Panc1 (cell line): ENCODE results near the gene TPM4. TPM values are rescaled to one million over a fixed set of nuclear protein-coding genes. Genes with fewer than 3 reads are reported as not detected.

Experiments used
- ATAC-seq: fragments of 200-7000 bp; cut with Tn5 transposase; 2 replicates; pipeline ENCODE4 v1.9.1; 2020; ENCODE audit warnings: mild to moderate bottlenecking, moderate library complexity
- BruUV-seq: library from RNA; stranded (reverse); fragments of 400-500 nt; replicated peaks from 2 replicates; lab custom pipeline; 2021; lab: Mats Ljungman, UMichigan
- CTCF ChIA-PET: fragments of 300-600 bp; sonication (Branson Sonifier 250); formaldehyde crosslinking; loops from one replicate; lab custom pipeline; 2022; ENCODE audit warnings: antibody characterized with exemption; lab: Charles Lee
- POLR2A ChIA-PET: fragments of 300-600 bp; sonication (Branson Sonifier 250); formaldehyde crosslinking; loops from one replicate; lab custom pipeline; 2022; ENCODE audit warnings: antibody characterized with exemption; lab: Charles Lee
- DNase-seq: peaks from one replicate; pipeline ENCODE4 v3.0.0-alpha.2; 2010; ENCODE audit warnings: low read depth, low spot score
- H3K27ac ChIP-seq: 2 replicates; pipeline ENCODE4 v1.5.1; 2011; ENCODE audit warnings: mild to moderate bottlenecking, low read length, inconsistent platforms
- H3K27me3 ChIP-seq: fragments of 200-500 bp; sonication (Bioruptor generic); 2 replicates; pipeline ENCODE4 v1.6.0; 2014; ENCODE audit warnings: low read length, inconsistent platforms; ENCODE audit not compliant: control insufficient read depth, insufficient read depth
- H3K36me3 ChIP-seq: fragments of 200-500 bp; sonication (Bioruptor generic); 2 replicates; pipeline ENCODE4 v1.5.1; 2014; ENCODE audit warnings: inconsistent platforms, mild to moderate bottlenecking, low read length, moderate library complexity; ENCODE audit not compliant: control insufficient read depth, insufficient read depth
- H3K4me1 ChIP-seq: 2 replicates; pipeline ENCODE4 v1.5.1; 2011; ENCODE audit warnings: inconsistent platforms, mild to moderate bottlenecking, low read length, moderate library complexity; ENCODE audit not compliant: control insufficient read depth, insufficient read depth
- H3K4me3 ChIP-seq, 2 experiments: 2 replicates each; pipeline ENCODE4 v1.5.1; 2011 to 2012; ENCODE audit warnings: low read depth in 2 of 2, low read length in 2 of 2, mild to moderate bottlenecking in 2 of 2, inconsistent platforms in 1 of 2, moderate library complexity in 1 of 2
- H3K9me3 ChIP-seq: fragments of 200-500 bp; sonication (Bioruptor generic); 2 replicates; pipeline ENCODE4 v1.5.1; 2014; ENCODE audit warnings: low read depth, mild to moderate bottlenecking, inconsistent platforms, low read length, moderate library complexity; ENCODE audit not compliant: control insufficient read depth, insufficient read depth
- POLR2AphosphoS5 ChIP-seq: IDR thresholded peaks from 2 replicates; pipeline ENCODE4 v1.6.1; 2012; ENCODE audit warnings: mild to moderate bottlenecking, low read depth, low read length, moderate library complexity
- SIN3A ChIP-seq: IDR thresholded peaks from 2 replicates; pipeline ENCODE4 v1.6.1; 2012; ENCODE audit warnings: low read depth, mild to moderate bottlenecking, low read length, moderate library complexity, borderline replicate concordance; ENCODE audit not compliant: insufficient read depth
- TCF7L2 ChIP-seq: IDR thresholded peaks from 2 replicates; pipeline ENCODE4 v1.6.1; 2011; ENCODE audit warnings: mild to moderate bottlenecking, low read depth, low read length, inconsistent platforms
- in situ Hi-C: cut with HindIII; loops from 2 replicates; pipeline ENCODE4 v1.10.0; 2016; ENCODE audit warnings: low sequenced_read_pairs, low pct_unique_long_range_greater_than_20kb
- intact Hi-C: fragments of 100-400 bp; cut with micrococcal nuclease; formaldehyde crosslinking; loops from one replicate; pipeline ENCODE4 v1.10.0; 2022; ENCODE audit not compliant: unreplicated experiment
- total RNA-seq: library from RNA; stranded (reverse); gene quantifications from one replicate; pipeline ENCODE4 v1.2.1, GENCODE V29; 2021; ENCODE audit not compliant: unreplicated experiment
- TF ChIP-seq, protein P1 (sequence below), 2 experiments: IDR thresholded peaks; 2 replicates each; pipeline ENCODE4 v1.6.1; 2011 to 2012; ENCODE audit warnings: low read depth in 2 of 2, control low read depth in 1 of 2, low read length in 1 of 2, mild to moderate bottlenecking in 1 of 2, moderate library complexity in 1 of 2; ENCODE audit not compliant: insufficient read depth in 1 of 2
- TF ChIP-seq, protein P2 (sequence below): fragments of 450-650 bp; IDR thresholded peaks from 2 replicates; pipeline ENCODE4 v1.5.1; 2017; ENCODE audit warnings: mild to moderate bottlenecking

Gene TPM4
- total RNA-seq, 1 experiment from 2014 or later = 165 TPM

DNA sequence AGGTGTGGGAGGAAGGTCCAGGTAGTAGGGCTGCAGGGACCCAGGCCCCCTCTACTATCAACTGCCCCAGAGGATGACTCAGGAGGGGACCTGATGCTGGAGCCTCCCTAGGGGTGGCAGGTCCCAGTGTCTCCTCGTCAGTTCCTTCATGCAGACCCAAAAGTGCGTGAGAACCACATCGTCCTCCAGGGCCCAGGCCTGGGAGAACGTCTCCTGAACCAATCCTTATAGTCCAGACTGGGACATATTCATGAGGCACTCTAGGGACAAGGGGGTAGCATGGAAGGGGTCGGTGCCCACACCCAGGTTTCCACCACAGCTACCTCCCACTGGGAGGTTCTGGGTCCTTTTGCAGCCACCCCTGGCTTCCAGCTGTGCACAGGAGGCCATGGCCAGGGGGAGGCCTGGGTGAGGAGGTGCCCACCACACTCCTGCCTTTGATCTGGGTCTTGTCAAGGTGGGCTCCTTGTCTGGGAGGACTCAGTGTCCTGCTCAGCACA is 38.0 kb upstream of the TPM4 start:
- intact Hi-C loops = no loop called here
- DNase-seq = no peak
- ChIA-PET CTCF (no interaction called here), POLR2A (no interaction called here)
- no peak overlapping the region for H3K4me3 ChIP-seq
- no TSS peak for BruUV-seq
- H3K9me3 ChIP-seq = no peaks in the 10 kb centered on the region
- H3K27me3 ChIP-seq = no peaks in the 10 kb centered on the region
- in situ Hi-C loops = no loop called here
- H3K27ac ChIP-seq = no peak overlapping the region
- H3K4me1 ChIP-seq = no peaks in the 10 kb centered on the region
- H3K36me3 ChIP-seq = no peaks in the 10 kb centered on the region
- TF ChIP-seq TCF7L2 = no peak
- TF ChIP-seq POLR2AphosphoS5 = no peak
- TF ChIP-seq, protein P1, sequence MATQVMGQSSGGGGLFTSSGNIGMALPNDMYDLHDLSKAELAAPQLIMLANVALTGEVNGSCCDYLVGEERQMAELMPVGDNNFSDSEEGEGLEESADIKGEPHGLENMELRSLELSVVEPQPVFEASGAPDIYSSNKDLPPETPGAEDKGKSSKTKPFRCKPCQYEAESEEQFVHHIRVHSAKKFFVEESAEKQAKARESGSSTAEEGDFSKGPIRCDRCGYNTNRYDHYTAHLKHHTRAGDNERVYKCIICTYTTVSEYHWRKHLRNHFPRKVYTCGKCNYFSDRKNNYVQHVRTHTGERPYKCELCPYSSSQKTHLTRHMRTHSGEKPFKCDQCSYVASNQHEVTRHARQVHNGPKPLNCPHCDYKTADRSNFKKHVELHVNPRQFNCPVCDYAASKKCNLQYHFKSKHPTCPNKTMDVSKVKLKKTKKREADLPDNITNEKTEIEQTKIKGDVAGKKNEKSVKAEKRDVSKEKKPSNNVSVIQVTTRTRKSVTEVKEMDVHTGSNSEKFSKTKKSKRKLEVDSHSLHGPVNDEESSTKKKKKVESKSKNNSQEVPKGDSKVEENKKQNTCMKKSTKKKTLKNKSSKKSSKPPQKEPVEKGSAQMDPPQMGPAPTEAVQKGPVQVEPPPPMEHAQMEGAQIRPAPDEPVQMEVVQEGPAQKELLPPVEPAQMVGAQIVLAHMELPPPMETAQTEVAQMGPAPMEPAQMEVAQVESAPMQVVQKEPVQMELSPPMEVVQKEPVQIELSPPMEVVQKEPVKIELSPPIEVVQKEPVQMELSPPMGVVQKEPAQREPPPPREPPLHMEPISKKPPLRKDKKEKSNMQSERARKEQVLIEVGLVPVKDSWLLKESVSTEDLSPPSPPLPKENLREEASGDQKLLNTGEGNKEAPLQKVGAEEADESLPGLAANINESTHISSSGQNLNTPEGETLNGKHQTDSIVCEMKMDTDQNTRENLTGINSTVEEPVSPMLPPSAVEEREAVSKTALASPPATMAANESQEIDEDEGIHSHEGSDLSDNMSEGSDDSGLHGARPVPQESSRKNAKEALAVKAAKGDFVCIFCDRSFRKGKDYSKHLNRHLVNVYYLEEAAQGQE (IDR thresholded peaks at IDR 0.05; ENCODE audit: insufficient read depth in 1 of 2, low read depth in 2 of 2, low read length in 1 of 2) = no peak
- ATAC-seq = no peak

DNA sequence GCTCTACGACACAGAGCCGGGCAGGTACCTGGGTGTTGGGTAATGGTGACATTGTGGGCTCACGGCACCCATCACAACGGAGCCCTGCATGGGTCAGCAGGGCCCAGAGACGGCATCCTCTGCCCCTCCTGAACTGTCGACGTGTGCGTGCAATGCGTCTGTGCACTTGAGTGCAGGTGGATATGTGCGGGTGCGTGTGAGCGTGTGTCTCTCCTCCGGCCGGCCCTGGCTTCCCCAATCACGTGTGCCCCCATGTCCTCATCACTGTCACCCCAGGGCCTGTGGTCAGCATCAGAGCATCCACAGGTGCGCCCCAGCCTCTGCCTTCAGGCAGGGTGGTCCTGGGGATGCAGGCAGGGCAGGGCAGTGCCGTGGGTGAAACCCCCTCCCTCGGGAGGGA is 37.2 kb upstream of the TPM4 start:
- intact Hi-C loops (no loop called here), in situ Hi-C loops (no loop called here)
- Histone ChIP-seq H3K27ac (no peak overlapping the region), H3K9me3 (no peaks in the 10 kb centered on the region), H3K27me3 (no peaks in the 10 kb centered on the region), H3K4me3 (no peak overlapping the region), H3K4me1 (no peaks in the 10 kb centered on the region), H3K36me3 (no peaks in the 10 kb centered on the region)
- ChIA-PET CTCF (no interaction called here), POLR2A (no interaction called here)
- DNase-seq (no peak), ATAC-seq (no peak)
- BruUV-seq = no TSS peak
- TF ChIP-seq TCF7L2 = no peak
- TF ChIP-seq, protein P2, sequence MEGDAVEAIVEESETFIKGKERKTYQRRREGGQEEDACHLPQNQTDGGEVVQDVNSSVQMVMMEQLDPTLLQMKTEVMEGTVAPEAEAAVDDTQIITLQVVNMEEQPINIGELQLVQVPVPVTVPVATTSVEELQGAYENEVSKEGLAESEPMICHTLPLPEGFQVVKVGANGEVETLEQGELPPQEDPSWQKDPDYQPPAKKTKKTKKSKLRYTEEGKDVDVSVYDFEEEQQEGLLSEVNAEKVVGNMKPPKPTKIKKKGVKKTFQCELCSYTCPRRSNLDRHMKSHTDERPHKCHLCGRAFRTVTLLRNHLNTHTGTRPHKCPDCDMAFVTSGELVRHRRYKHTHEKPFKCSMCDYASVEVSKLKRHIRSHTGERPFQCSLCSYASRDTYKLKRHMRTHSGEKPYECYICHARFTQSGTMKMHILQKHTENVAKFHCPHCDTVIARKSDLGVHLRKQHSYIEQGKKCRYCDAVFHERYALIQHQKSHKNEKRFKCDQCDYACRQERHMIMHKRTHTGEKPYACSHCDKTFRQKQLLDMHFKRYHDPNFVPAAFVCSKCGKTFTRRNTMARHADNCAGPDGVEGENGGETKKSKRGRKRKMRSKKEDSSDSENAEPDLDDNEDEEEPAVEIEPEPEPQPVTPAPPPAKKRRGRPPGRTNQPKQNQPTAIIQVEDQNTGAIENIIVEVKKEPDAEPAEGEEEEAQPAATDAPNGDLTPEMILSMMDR = no peak
- no peak for TF ChIP-seq POLR2AphosphoS5
- TF ChIP-seq SIN3A = no peak
- TF ChIP-seq, protein P1 (IDR thresholded peaks at IDR 0.05; ENCODE audit: insufficient read depth in 1 of 2, low read depth in 2 of 2, low read length in 1 of 2) = no peak
